ENCODE measurements around the gene CFDP1. TPM values are rescaled to one million over a fixed set of nuclear protein-coding genes. Genes with fewer than 3 reads are reported as not detected.

The CFDP1 gene
- polyA plus RNA-seq, 1 donor (not counting 4 experiments of a cell fraction or from before 2014, with no cell fraction given) = 42.1 TPM

DNA sequence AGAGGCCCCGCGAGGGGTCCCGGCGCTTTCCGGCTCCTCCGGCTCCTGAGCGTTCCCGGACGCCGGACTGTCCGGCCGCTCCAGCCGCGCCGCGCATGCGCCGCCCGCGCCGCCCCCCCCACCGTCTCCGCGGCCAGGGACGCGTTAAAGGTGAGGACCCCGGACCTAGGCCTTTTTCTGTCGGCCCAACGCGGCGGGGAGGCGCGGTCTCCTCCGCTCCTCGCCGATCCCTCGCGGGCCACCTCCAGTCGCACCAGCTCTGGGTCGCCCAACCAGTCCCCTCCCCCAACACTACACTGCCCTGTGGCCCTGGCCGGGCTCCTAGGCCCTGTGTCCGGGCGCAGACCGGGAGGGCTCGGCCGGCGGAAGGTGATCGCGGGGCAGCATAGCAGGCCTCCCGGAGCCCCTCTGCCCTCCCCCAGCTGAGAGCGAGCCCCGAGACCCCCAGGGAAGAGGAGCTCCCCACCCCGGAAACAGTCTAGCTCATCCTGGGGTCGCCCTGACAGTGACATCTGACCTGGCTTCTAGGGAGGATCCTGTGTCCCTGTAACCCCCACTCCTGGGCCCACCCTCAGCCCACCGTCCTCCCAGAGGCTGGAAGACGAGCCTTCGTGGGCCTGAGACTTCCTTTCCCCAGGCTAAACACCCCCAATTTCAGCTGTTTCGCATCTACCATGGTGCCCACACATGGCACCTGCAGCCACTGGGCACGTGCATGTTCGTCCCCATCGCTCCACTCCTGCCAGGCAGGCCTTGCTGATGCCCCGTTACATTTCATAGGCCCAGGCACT, 167.2 kb downstream of the CFDP1 start:
- Histone ChIP-seq H3K79me2 (ENCODE audit: control insufficient read depth, insufficient read depth, low read length) (peaks cover 50% of the 10 kb centered on the region), H3K9me1 (ENCODE audit: control insufficient read depth, extremely low read depth, insufficient read depth, low read length) (peaks cover 6% of the 10 kb centered on the region), H4K20me1 (ENCODE audit: control insufficient read depth, extremely low read depth, insufficient read depth, low read length) (peaks cover 8% of the 10 kb centered on the region), H3K4me2 (ENCODE audit: control insufficient read depth, extremely low read depth, insufficient read depth, low read depth, low read length) (peak overlapping the region; percentile 70), H2AFZ (ENCODE audit: control insufficient read depth, low read length) (peak overlapping the region; percentile 60), H3K27ac (ENCODE audit: control insufficient read depth, insufficient read depth, low read length) (peak overlapping the region; percentile 80), H3K36me3 (ENCODE audit: control insufficient read depth in 2 of 2, extremely low read depth in 1 of 2, insufficient read depth in 2 of 2, low read length in 2 of 2) (peaks cover 4 to 19% of the 10 kb centered on the region in 2 experiments), H3K4me3 (ENCODE audit: control insufficient read depth in 2 of 3, extremely low read depth in 1 of 3, insufficient read depth in 2 of 3, low read depth in 1 of 3, low read length in 3 of 3) (peak overlapping the region; percentile 64 to 96 (median 90)), H3K27me3 (ENCODE audit: control insufficient read depth, extremely low read depth, insufficient read depth, low read length) (no peaks in the 10 kb centered on the region), H3K9me3 (ENCODE audit: control insufficient read depth, low read depth, low read length) (no peaks in the 10 kb centered on the region), H3K4me1 (ENCODE audit: control insufficient read depth, extremely low read depth, insufficient read depth, low read length) (peaks cover 35% of the 10 kb centered on the region), H3K9ac (ENCODE audit: control insufficient read depth, extremely low read depth, insufficient read depth, low read length) (peak overlapping the region; percentile 92)
- DNase-seq (ENCODE audit: low read depth, low spot score) (no peak), FAIRE-seq (no peak)
- TF ChIP-seq, protein P1, sequence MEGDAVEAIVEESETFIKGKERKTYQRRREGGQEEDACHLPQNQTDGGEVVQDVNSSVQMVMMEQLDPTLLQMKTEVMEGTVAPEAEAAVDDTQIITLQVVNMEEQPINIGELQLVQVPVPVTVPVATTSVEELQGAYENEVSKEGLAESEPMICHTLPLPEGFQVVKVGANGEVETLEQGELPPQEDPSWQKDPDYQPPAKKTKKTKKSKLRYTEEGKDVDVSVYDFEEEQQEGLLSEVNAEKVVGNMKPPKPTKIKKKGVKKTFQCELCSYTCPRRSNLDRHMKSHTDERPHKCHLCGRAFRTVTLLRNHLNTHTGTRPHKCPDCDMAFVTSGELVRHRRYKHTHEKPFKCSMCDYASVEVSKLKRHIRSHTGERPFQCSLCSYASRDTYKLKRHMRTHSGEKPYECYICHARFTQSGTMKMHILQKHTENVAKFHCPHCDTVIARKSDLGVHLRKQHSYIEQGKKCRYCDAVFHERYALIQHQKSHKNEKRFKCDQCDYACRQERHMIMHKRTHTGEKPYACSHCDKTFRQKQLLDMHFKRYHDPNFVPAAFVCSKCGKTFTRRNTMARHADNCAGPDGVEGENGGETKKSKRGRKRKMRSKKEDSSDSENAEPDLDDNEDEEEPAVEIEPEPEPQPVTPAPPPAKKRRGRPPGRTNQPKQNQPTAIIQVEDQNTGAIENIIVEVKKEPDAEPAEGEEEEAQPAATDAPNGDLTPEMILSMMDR (optimal IDR thresholded peaks at IDR 0.05 in 1 of 3, IDR thresholded peaks at IDR 0.05 in 1 of 3, conservative IDR thresholded peaks at IDR 0.05 in 1 of 3; ENCODE audit: extremely low read depth in 1 of 3, insufficient read depth in 2 of 3, low read length in 3 of 3) = no peak
- no peak for TF ChIP-seq EZH2 (IDR thresholded peaks at IDR 0.05; ENCODE audit: low read length)
- dilution Hi-C loops (cut with MboI; ENCODE audit: extremely low pct_ligation_motif_present, low sequenced_read_pairs) = no loop called here

DNA sequence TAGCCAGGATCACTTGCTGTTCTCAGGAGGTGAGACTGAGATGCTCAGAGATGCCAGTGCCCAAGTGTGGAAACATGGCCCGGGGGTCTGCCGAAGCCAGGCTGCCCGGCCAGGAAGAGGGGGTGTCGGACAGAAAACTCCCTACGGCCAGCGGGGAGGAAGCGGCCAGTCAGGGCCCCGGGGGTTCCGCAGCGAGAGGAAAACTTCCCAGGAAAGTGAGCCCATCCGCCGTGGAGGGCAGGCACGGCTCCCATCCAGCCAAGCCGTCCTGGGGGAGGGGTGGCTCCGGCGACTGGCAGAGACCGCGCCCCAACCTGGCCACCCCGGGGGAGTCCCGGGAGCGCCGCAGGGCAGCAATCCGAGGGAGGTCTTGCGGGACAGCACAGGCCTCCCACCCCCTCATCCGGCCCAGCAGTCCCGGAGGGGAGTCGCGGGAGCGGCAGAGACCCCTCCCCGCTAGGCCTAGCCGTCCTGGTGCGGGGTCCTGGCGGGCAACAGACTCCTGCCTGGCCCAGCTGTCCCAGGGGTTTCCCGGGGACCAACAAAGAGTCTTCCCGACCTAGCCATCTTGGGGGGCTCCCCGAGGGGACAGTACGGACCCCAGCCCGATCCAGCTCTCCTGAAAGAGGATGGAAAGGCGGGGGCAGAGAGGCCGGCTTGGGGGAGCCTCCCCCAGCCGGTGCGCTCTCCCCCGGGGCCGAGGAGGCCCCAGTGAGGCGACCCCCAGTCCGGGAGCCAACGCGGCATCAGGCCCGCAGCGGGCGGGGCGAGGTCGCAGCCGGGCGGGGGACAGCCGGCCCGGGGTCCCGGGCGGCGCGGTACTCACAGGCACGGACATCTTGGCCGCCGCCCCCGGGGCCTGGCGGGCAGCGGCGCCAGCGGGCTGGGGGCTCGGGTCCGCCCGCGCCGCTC, 168.0 kb downstream of the CFDP1 start:
- DNase-seq (ENCODE audit: low read depth, low spot score) (no peak), FAIRE-seq (no peak)
- Histone ChIP-seq H3K4me2 (ENCODE audit: control insufficient read depth, extremely low read depth, insufficient read depth, low read depth, low read length) (peak overlapping the region; percentile 70), H3K4me3 (ENCODE audit: control insufficient read depth in 2 of 3, extremely low read depth in 1 of 3, insufficient read depth in 2 of 3, low read depth in 1 of 3, low read length in 3 of 3) (peak overlapping the region; percentile 64 to 96 (median 90)), H3K9me3 (ENCODE audit: control insufficient read depth, low read depth, low read length) (no peaks in the 10 kb centered on the region), H3K79me2 (ENCODE audit: control insufficient read depth, insufficient read depth, low read length) (peaks cover 58% of the 10 kb centered on the region), H4K20me1 (ENCODE audit: control insufficient read depth, extremely low read depth, insufficient read depth, low read length) (peaks cover 8% of the 10 kb centered on the region), H3K4me1 (ENCODE audit: control insufficient read depth, extremely low read depth, insufficient read depth, low read length) (peaks cover 35% of the 10 kb centered on the region), H3K27me3 (ENCODE audit: control insufficient read depth, extremely low read depth, insufficient read depth, low read length) (no peaks in the 10 kb centered on the region), H3K9me1 (ENCODE audit: control insufficient read depth, extremely low read depth, insufficient read depth, low read length) (peaks cover 8% of the 10 kb centered on the region), H3K27ac (ENCODE audit: control insufficient read depth, insufficient read depth, low read length) (peak overlapping the region; percentile 80), H3K36me3 (ENCODE audit: control insufficient read depth in 2 of 2, extremely low read depth in 1 of 2, insufficient read depth in 2 of 2, low read length in 2 of 2) (peaks cover 4 to 19% of the 10 kb centered on the region in 2 experiments), H2AFZ (ENCODE audit: control insufficient read depth, low read length) (peak overlapping the region; percentile 30), H3K9ac (ENCODE audit: control insufficient read depth, extremely low read depth, insufficient read depth, low read length) (peak overlapping the region; percentile 92)
- no peak for TF ChIP-seq EZH2 (IDR thresholded peaks at IDR 0.05; ENCODE audit: low read length)
- TF ChIP-seq, protein P1 (optimal IDR thresholded peaks at IDR 0.05 in 1 of 3, IDR thresholded peaks at IDR 0.05 in 1 of 3, conservative IDR thresholded peaks at IDR 0.05 in 1 of 3; ENCODE audit: extremely low read depth in 1 of 3, insufficient read depth in 2 of 3, low read length in 3 of 3) = no peak
- dilution Hi-C loops (cut with MboI; ENCODE audit: extremely low pct_ligation_motif_present, low sequenced_read_pairs) = no loop called here

All from keratinocyte (primary cell).